ENCODE measurements around the gene WFIKKN2.

Gene WFIKKN2

GRCh38 chr17:50865060-50865867 lies 29.9 kb downstream of the WFIKKN2 start:
- no peak for TF ChIP-seq CTCF (IDR thresholded peaks at IDR 0.05; ENCODE audit: extremely low read depth, missing control alignments)
- peak; percentile 51 for DNase-seq (ENCODE audit: low spot score)

DNA sequence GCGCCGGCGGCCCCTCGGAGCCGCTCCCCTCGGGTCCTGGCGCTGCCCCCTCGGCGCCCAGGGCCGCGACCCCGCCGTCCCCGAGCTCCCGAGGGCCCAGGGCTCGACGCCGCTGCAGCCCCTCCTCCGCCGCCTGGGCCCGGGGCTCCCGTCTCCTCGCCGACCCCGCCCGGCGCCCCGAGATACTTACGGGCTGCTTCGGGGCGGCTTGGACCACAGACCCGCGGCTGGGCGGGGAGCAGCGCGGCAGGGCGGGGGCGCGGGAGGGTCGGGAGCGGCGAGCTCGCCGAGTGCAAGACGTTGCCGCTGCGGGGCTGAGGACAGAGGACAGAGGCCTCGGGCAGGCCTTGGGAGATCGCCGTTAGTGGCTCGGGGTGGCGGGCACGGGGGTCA lies 30.5 kb downstream of the WFIKKN2 start:
- TF ChIP-seq CTCF (IDR thresholded peaks at IDR 0.05; ENCODE audit: extremely low read depth, missing control alignments) = no peak
- no peak for DNase-seq (ENCODE audit: low spot score)

DNA sequence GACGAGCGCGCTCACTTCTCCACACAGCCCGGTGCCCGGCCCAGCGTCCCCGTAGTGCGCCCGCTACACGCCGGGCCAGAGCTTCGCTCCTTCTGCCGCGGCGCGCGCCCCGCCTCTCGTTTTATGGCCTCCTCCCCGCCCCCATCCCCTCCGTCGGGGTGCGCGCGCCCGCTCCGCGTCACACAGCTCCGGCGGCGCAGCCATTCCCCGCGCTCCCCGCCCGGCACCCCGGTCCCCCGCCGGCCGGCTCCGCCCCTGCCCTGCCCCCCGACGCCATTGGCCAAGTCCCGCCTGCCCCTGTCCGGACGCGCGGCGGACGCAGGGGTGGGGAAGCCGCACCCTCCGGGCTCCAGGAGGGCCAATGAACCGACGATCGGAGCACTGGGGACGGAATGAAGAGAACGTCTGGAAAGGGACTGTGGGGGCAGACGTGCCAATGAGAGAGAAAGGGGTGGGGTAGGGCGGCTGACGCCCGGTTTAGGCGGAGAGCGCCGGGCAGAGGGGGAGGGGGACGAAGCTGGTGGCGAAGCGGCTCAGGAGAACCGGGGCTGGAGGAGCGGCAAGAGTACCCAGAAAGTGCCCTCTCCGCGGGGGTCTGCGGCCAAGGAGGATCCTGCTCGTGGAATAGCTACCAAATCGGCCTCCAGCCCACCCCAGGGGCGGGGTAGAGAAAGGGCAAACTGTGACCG lies 31.0 kb downstream of the WFIKKN2 start, which contains the start of gene TOB1:
TSS of gene TOB1 (minus strand) at position 94 of the 689 bp plus-strand sequence. CDS start 2,337 bp downstream, outside the sequence.
- TF ChIP-seq CTCF (IDR thresholded peaks at IDR 0.05; ENCODE audit: extremely low read depth, missing control alignments) = no peak
- peak; percentile 97 for DNase-seq (ENCODE audit: low spot score)

DNA sequence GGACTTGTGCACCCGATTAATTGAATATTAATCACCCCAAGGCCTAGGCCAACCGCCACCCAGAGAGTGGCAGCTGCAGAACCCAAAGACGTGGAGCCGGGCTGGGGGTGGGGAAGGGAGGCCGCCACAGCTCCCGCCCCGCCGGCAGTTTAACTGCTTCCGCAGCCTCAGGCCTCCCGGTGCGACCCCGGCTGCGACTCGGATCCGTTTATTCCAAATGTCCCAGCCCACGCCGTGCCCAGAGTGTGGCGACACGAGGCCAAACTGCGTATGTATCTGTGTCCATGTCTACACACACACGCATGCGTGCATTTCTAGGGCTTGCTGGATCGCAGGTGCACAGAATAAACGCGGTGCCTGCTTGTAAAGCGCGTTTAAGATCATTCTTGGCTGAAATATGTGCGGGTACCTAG lies 31.6 kb downstream of the WFIKKN2 start:
- peak; percentile 41 for DNase-seq (ENCODE audit: low spot score)
- no peak for TF ChIP-seq CTCF (IDR thresholded peaks at IDR 0.05; ENCODE audit: extremely low read depth, missing control alignments)

- TF ChIP-seq CTCF (IDR thresholded peaks at IDR 0.05; ENCODE audit: extremely low read depth, missing control alignments) = no peak
- peak; percentile 85 for DNase-seq (ENCODE audit: low spot score)
These were observed 32.2 kb downstream of the WFIKKN2 start for GRCh38 chr17:50867363-50868139.

DNA sequence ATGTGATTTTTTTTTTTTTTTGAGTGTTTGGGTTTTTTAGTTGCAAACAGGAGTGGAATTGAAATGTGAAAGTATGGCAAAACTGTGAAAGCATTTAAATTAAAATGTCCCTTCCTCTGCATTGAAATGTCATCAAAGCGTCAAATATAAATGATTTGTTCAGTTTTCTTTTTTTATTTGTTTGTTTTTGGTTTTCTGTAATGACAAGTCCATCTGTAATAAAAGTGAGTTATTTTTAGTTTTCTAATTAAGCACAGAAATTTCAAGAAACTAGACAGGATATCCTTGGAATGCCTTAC lies 32.7 kb downstream of the WFIKKN2 start:
- TF ChIP-seq CTCF (IDR thresholded peaks at IDR 0.05; ENCODE audit: extremely low read depth, missing control alignments) = no peak
- DNase-seq (ENCODE audit: low spot score) = no peak

DNA sequence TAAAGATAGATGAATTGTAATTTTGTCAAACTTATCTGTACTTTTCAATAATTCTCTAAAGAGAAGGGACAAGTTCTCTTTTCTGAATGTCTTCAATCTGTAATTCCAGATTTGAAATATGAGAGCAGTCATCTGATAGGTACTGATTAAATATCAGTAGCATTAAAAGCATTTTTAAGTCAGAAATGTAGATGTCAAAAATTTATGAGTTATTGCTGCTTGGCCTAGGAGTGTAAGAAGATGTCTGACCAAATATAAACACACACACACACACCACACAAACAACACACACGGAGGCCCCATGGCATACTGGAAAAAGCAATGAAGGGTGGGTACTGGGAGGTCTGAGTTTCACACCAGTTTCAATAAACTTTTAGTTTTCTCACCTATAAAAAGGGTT lies 33.2 kb downstream of the WFIKKN2 start:
- DNase-seq (ENCODE audit: low spot score) = no peak
- TF ChIP-seq CTCF (IDR thresholded peaks at IDR 0.05; ENCODE audit: extremely low read depth, missing control alignments) = no peak

All from GM20000 (cell line).